ENCODE data around the gene PLPPR2. TPM values are rescaled to one million over a fixed set of nuclear protein-coding genes. Genes with fewer than 3 reads are reported as not detected.

Gene PLPPR2
- total and polyA plus RNA-seq, 2 of the 4 experiments (the other 2 are of a cell fraction): 3.9 to 45.2 TPM

DNA sequence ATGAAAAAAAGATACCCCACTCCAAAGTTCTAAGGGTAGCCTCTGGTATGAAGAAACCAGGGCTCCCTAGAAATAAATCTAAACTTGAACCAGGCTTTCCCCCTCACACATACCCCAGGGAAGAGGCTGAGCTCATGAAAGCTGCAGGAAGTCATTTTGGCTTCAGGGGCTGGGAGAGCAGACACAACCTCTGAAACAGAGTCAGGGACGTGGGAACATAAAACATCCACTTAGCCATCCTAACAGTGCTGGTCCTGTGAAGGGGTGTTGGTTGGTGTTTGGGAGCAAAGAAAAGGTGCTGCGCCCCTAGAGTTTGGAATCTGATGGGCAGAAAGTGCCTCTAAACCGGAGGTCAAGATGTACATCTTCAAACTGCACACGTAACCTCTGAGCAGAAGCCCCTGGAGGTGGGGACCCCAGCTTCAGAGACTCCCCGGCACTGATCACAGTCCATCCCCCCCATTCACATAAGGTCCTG, 31.6 kb upstream of the PLPPR2 start:
- peak overlapping the region; percentile 96 for H2AK5ac ChIP-seq (ENCODE audit: low read depth, low read length)
- H3K4me3 ChIP-seq (ENCODE audit: insufficient read depth, low read depth, low read length): no peak overlapping the region
- 60% methylated on average over 1 of the region's 5 CpGs; no CpG with 5 or more reads in 1 of the 2 experiments for WGBS, 2 experiments (ENCODE audit: extremely low coverage in 2 of 2, insufficient read length in 1 of 2)
- H3K4ac ChIP-seq (ENCODE audit: low read depth, low read length): peak overlapping the region; percentile 76
- intact Hi-C loops (cut with micrococcal nuclease): loop anchor here (1.0 kb wide), 1 partner anchor 16 kb away; the partner anchor contains the start of gene RAB3D
- peak overlapping the region; percentile 3 for H4K5ac ChIP-seq (ENCODE audit: low read depth, low read length)
- dilution Hi-C loops (cut with HindIII; ENCODE audit: low sequenced_read_pairs, unreplicated experiment): no loop called here
- ATAC-seq (ENCODE audit: low read depth) (no peak; the same call in 1 of the 2 replicates), DNase-seq (no peak)
- H3K79me1 ChIP-seq (ENCODE audit: low read depth in 1 of 2, low read length in 2 of 2): no peaks in the 10 kb centered on the region
- peak overlapping the region; percentile 59 for H3K14ac ChIP-seq (replicated peaks; ENCODE audit: low read depth, low read length)
- H3K9me3 ChIP-seq (ENCODE audit: control insufficient read depth, insufficient read depth, low read length): no peaks in the 10 kb centered on the region
- POLR2A ChIA-PET (ENCODE audit: unreplicated experiment): no interaction called here
- H3K36me3 ChIP-seq (ENCODE audit: control insufficient read depth, insufficient read depth, low read length): peaks cover 7% of the 10 kb centered on the region; the same call in 1 of the 2 replicates
- peak overlapping the region; percentile 91 for H4K91ac ChIP-seq (ENCODE audit: insufficient read depth, low read depth, low read length)
- H2BK20ac ChIP-seq (ENCODE audit: low read depth, low read length): peak overlapping the region; percentile 79
- in situ Hi-C loops (cut with MboI; ENCODE audit: low sequenced_read_pairs): no loop called here
- peak overlapping the region; percentile 91; the same call in 2 of the 3 replicates for H2BK15ac ChIP-seq (ENCODE audit: low read depth, low read length)
- peak overlapping the region; percentile 33 for H2AK9ac ChIP-seq (replicated peaks; ENCODE audit: low read depth, low read length, poor library complexity)
- peak overlapping the region; percentile 82; the same call in 1 of the 2 replicates for H3K56ac ChIP-seq (ENCODE audit: extremely low read depth, insufficient read depth, low read length)
- H4K8ac ChIP-seq (ENCODE audit: low read depth in 2 of 2, low read length in 2 of 2): peak overlapping the region; percentile 60 to 83
- peaks cover 12% of the 10 kb centered on the region for H3K4me1 ChIP-seq (ENCODE audit: control insufficient read depth, insufficient read depth, low read length)
- H3K23ac ChIP-seq (ENCODE audit: low read depth, low read length): peak overlapping the region; percentile 87
- no peaks in the 10 kb centered on the region for H3K27me3 ChIP-seq (ENCODE audit: control insufficient read depth, insufficient read depth, low read length)
- H2BK5ac ChIP-seq (ENCODE audit: low read depth, low read length, poor library complexity, severe bottlenecking): peak overlapping the region; percentile 38
- peak overlapping the region; percentile 38 for H2AFZ ChIP-seq (replicated peaks; ENCODE audit: low read length, poor library complexity)
- H3K9me1 ChIP-seq (ENCODE audit: insufficient read depth, low read length): peaks cover 10% of the 10 kb centered on the region
- peak overlapping the region; percentile 87 for H2BK120ac ChIP-seq (ENCODE audit: low read depth, low read length)
- peak overlapping the region; percentile 5 for H3K18ac ChIP-seq (ENCODE audit: low read depth, low read length)
- peak overlapping the region; percentile 65 for H3K27ac ChIP-seq (ENCODE audit: insufficient read depth, low read length)
- BruUV-seq (replicated peaks): no TSS peak
- 0 out of 2 replicates have a peak, but pooled peaks have one; percentile 5 for TF ChIP-seq MAZ (IDR thresholded peaks at IDR 0.05; ENCODE audit: borderline replicate concordance, low read depth, low read length)
- TF ChIP-seq RCOR1 (IDR thresholded peaks at IDR 0.05; ENCODE audit: insufficient replicate concordance, low read length): no peak
- peak overlapping the region; percentile 43 for H3K4me2 ChIP-seq (ENCODE audit: low read depth, low read length)
- peak overlapping the region; percentile 1; the same call in 1 of the 2 replicates for H3K9ac ChIP-seq (ENCODE audit: low read depth, low read length)
- no peaks in the 10 kb centered on the region for H4K20me1 ChIP-seq (ENCODE audit: insufficient read depth, low read length)
- CTCF ChIA-PET: no interaction called here
